GM18505 (cell line): Measurements from ENCODE around the gene HOXD12.

Experiments used
- ATAC-seq: cut with Tn5 transposase; IDR thresholded peaks from one replicate; pipeline ENCODE4 v1.9.1; 2021; ENCODE audit not compliant: unreplicated experiment
- POLR2A ChIP-seq: IDR thresholded peaks from 4 replicates; pipeline ENCODE4 v1.6.1; 2011; ENCODE audit warnings: borderline replicate concordance; ENCODE audit not compliant: insufficient read depth, insufficient read length; ENCODE audit errors: extremely low read depth

Gene HOXD12

DNA sequence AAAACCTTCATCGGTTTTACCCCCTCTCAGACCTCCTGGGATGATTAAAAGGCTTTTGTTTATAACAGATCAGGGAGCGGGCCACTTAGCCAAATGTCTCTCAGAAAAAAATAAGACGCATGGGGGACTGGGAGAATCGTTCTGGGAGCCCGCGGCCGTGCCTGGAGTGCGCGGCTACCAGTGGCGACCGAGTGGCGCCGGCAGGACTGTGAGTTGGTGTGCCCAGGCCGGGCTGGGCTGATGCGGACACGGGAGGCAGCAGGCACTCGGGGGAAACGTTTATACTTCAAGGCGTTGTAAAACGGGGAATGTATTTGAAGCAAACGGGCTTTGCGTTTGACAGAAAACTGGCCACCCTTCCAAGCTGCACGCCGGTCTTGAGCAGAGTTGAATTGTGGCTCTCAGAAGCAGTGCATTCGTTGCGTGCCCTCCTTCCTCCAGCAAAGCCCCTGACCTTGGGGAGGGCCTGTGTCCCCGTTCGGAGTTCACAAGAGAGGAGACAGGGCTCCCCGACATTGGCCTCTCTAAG, 12.3 kb downstream of the HOXD12 start:
- TF ChIP-seq POLR2A: no peak
- no peak for ATAC-seq

DNA sequence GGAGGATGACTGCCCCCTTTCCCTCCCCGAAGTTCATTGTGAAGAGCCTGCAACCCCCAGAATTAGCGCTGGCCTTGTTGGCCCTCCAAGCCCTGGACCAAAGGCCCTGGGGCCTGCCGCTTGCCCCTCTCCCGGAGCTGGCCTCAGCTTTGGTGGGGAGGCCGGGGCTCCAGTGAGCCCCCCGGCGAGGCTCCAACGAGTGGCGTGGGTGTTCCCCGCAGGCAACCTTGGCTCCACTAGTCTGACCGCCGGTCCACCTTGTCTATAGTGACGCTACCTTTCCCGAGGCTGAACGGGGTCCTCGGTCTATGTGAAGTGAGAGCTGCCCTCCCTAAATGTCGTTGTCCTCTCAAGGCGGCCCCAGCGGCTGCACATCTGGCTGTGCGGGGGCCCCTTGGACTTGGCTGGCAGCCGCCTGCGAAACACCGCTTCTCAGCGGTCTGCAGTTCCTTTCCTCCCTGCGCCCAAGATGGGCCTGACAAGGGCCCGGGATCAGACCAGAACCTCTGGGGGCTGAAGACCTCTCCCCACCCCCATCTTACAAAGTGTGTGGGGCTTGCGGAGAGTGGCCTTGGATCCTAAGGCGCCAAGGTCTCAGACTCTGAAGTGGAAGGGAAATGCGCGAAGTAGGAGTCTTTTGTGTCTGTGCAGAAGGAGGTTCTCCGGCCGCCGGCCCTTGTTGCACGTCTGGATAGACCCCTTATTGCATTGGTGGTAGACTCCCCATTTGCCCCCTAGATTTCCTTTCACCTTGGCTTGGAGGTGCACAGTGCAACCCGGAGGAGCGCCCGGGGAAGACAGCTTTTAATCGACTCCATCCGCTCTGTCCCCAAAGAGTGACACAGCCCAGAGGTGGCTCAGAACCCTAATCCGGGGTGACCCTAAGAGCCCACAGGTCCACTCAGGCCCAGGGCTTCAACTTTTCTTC, 13.0 kb downstream of the HOXD12 start:
- ATAC-seq: no peak
- TF ChIP-seq POLR2A: no peak

DNA sequence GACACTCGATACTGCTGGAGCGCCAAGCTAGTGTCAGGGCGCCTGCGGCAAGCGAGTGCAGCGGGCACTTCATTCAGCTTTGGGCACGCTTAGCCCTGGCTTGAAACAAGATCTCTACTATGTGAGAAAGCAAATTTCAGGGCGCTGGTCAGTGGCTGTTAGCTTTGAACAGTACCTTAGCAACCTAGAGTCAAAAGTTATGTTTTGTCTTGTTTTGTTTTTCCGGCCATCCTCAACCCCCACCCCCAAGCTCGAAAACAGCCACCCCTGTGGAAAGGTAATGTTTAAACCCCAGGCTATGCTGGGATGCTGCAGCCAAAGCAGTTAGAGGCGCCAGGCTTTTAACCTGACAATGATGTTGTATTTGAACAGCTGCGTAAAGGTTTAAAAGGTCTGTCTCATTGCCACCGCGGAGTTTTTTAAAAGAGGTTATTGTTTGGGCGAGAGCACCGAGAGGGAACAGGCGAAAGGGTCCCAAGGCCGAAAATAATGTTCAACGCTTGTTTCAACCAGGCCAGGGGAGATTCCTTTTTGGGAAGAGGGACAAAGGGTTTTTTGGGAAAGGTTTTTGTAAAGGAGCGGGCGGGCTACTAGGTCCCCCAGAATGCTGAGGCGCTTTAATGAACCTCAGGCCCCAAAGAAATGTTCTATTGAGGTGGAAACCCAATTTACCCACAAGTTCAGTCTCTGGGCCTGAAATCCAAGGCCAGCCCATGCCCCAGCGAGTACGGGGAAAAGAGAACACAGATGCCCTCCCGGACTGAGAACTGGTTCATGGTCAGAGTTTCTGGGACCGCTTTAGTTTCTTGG, 14.7 kb downstream of the HOXD12 start:
- ATAC-seq: no peak
- no peak for TF ChIP-seq POLR2A

GRCh38 chr2:176114930-176115625, 15.5 kb downstream of the HOXD12 start:
- no peak for TF ChIP-seq POLR2A
- ATAC-seq: no peak

GRCh38 chr2:176115883-176116813, 16.6 kb downstream of the HOXD12 start, which contains the start of gene HOXD10:
HOXD10 (plus strand) TSS chr2:176116778; CDS start chr2:176116834, 56 bp downstream.
- TF ChIP-seq POLR2A: no peak
- ATAC-seq: no peak

GRCh38 chr2:176117162-176117822, 17.7 kb downstream of the HOXD12 start:
- no peak for ATAC-seq
- no peak for TF ChIP-seq POLR2A

DNA sequence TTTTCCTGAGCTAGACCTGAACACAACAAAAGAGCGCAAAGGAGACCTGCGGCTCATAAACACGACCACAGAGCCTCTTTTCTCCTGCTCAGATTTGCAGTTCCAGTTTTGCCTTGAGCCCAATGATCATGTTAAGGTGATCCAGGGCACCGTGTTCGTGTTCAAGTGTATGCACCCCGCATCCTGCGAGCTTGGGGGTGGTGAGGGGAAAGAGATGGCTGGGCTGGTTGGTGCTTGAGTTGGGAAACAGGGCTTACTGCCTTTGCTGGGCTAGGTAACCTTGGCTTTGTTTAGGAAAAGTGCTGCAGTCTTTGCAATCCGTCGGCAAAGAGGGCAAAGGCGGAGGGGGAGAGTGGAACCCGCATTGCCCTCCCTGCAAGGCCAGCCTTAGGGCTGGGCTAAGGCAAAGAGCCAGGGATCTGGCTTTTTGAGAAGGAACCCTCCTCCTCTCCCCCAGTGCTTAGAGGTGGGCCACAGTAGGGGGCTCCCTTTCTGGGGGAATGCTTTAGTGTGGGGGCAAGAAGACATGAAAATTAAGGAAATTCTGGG, 18.3 kb downstream of the HOXD12 start:
- no peak for TF ChIP-seq POLR2A
- no peak for ATAC-seq

- ATAC-seq: no peak
- no peak for TF ChIP-seq POLR2A
Observed at GRCh38 chr2:176118601-176119339, 19.2 kb downstream of the HOXD12 start.

GRCh38 chr2:176120364-176121189, 21.0 kb downstream of the HOXD12 start:
- ATAC-seq: no peak
- TF ChIP-seq POLR2A: no peak
